ENCODE data around the gene ATP1A4. TPM values are rescaled to one million over a fixed set of nuclear protein-coding genes. Genes with fewer than 3 reads are reported as not detected.

ATP1A4 gene
- polyA plus RNA-seq, 1 donor from 2014 or later, result not detected

DNA sequence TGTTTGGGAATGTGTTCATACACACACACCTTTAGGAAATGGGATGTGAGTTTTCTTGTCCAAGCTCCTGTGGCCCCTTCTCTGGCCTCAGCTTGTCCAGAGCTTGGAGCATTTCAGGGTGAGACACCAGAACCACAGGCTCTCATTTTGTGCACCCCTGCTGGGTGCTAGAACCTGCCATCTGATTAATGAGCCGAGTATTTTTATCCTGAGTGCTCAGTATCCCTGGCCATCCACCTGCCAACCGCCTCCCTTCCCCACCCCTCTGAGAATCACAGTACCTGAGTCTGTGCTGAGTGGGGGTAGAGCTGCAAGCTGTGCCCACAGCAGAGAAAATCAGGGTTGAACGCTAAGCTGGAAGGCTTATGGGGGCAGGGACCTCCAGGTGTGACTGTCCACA, 40.4 kb downstream of the ATP1A4 start:
- H3K4me3 Mint-ChIP-seq, result no peak overlapping the region
- H3K27ac Mint-ChIP-seq, result no peak overlapping the region
- H3K4me1 Mint-ChIP-seq, result peaks cover 0 to 5% (median 2%) of the 10 kb centered on the region in 3 donors
- H3K27me3 Mint-ChIP-seq, result peaks cover 3% of the 10 kb centered on the region
- no peaks in the 10 kb centered on the region for H3K36me3 Mint-ChIP-seq
- no peaks in the 10 kb centered on the region for H3K9me3 Mint-ChIP-seq

DNA sequence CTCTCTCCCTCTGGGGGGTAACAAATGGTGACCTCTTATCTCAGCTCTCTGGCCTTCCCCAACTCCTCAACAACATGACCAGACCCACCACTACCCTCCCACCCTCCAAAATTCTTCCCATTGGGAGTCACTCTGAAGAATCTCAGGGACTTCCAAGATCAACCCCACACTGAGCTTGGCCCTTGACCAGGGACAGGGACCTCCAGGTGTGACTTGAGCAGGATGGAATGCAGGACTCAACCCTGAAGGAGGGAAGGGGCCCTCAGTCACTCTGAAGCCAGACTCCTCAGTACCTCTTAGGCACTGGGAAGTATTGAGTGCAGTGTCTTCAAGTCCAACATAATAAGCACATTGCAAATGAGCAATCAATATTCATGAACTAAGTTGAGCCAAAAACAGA, 40.8 kb downstream of the ATP1A4 start:
- Mint-ChIP-seq H3K27ac (peak overlapping the region in 1 of 3 donors; percentile 9), H3K4me1 (peaks cover 2 to 6% (median 5%) of the 10 kb centered on the region in 3 donors), H3K4me3 (no peak overlapping the region), H3K27me3 (peaks cover 1% of the 10 kb centered on the region), H3K36me3 (no peaks in the 10 kb centered on the region), H3K9me3 (no peaks in the 10 kb centered on the region)

DNA sequence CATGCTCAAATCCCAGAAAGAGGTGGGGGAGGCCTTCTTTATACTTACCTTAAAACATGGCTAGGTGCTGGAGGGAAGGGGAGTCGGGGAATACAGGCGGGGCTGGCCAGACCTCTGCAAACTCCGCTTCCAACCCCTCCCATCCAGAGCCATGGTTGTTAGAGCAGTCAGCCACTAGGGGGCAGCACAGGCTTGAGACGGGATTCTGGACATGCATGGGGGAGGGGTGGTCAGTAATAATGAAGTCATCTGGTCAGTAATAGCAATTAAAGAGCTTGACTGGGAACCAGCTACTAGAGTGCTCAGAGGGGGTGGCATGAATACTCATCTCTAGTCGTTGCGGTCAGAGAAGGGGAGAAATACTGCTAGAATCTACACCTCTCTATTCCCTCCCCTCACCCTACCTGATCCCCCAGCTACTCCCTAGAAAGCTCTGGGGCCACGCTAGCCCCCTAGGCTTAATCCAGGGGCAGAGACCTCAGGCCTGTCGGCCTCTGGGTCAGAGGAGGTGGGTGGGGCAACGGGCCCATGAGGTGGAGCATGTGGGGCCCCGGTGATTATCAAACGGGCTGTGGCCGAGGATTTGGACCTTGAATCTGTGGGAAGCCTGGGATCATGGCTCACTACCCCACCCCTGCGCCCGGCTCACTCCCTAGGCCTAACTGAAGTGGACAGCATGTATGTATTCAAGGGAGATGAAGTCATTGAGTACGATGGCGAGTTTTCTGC, 41.9 kb downstream of the ATP1A4 start:
- Mint-ChIP-seq H3K27ac (no peak overlapping the region), H3K36me3 (no peaks in the 10 kb centered on the region), H3K4me3 (no peak overlapping the region), H3K27me3 (peaks cover 1% of the 10 kb centered on the region), H3K4me1 (peaks cover 2 to 9% (median 5%) of the 10 kb centered on the region in 3 donors), H3K9me3 (no peaks in the 10 kb centered on the region)

DNA sequence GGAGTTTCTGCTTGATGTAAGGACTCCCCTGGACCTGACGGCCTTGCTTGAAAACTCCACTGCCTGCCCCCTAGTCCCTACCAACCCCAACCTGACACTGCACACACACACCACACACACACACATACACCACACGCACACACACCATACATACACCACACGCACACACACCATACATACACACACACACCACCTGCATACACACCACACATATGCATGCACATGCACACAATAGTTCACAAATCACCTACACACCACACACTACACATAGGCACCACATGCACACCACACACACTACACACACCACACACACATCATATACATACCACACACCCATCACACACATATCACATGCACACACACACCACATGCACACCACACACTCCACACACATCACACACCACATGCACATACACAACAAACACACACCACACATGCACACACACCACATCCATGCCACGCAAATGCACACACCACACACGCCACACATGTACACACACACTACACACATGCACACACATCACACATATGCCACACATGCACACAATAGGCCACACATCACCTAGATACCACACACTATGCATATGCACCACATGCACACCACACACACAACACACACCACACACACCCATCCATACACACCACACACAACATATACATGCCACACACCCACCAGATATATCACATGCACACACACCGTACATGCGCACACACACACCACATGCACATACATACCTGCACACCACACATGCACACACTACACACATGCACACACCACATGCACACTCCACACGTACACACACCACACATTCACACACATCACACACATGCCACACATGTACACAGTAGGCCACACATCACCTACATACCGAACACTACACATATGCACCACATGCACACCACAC, 42.7 kb downstream of the ATP1A4 start:
- peaks cover 2 to 9% (median 5%) of the 10 kb centered on the region in 3 donors for H3K4me1 Mint-ChIP-seq
- H3K9me3 Mint-ChIP-seq, result no peaks in the 10 kb centered on the region
- H3K27ac Mint-ChIP-seq, result no peak overlapping the region
- peaks cover 1% of the 10 kb centered on the region for H3K27me3 Mint-ChIP-seq
- no peaks in the 10 kb centered on the region for H3K36me3 Mint-ChIP-seq
- no peak overlapping the region for H3K4me3 Mint-ChIP-seq

DNA sequence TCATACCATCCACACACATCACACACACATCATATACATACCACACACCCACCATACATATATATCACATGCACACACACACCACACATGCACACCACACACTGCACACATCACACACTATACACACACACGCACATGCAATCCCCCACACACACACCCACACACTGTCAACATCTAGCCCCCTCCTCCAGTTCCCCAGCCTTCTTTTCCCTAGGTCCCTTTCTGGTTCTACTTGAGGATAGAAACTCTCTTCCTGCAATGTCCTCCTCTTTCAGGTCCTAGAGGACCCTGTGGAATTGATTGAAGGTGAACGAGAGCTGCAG, 43.3 kb downstream of the ATP1A4 start:
- H3K27ac Mint-ChIP-seq, result no peak overlapping the region
- peaks cover 1% of the 10 kb centered on the region for H3K27me3 Mint-ChIP-seq
- H3K4me3 Mint-ChIP-seq, result no peak overlapping the region
- H3K36me3 Mint-ChIP-seq, result no peaks in the 10 kb centered on the region
- H3K9me3 Mint-ChIP-seq, result no peaks in the 10 kb centered on the region
- peaks cover 2 to 11% (median 5%) of the 10 kb centered on the region in 3 donors for H3K4me1 Mint-ChIP-seq

DNA sequence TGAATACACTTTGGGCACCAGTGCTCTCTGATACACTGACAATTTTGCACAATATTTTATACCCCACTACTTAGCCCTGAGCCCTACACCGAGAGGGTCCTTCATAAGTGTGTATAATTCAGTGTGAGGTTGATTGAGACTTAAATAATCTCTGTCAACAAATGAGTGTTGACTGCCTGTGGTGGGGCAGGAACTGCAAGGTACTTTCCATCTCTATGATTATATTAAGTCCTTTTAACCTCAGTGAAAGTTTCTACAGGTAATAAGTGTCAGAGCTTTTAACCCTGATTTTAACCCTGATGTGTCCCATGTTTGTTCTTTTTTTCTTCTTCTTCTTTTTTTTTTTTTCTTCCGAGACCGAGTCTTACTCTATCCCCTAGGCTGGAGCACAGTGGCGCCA, 44.7 kb downstream of the ATP1A4 start:
- Mint-ChIP-seq H3K27me3 (peaks cover 1% of the 10 kb centered on the region), H3K36me3 (no peaks in the 10 kb centered on the region), H3K9me3 (no peaks in the 10 kb centered on the region), H3K4me3 (no peak overlapping the region), H3K4me1 (peaks cover 5 to 19% (median 13%) of the 10 kb centered on the region in 3 donors), H3K27ac (peak overlapping the region in 1 of 3 donors; percentile 8)

DNA sequence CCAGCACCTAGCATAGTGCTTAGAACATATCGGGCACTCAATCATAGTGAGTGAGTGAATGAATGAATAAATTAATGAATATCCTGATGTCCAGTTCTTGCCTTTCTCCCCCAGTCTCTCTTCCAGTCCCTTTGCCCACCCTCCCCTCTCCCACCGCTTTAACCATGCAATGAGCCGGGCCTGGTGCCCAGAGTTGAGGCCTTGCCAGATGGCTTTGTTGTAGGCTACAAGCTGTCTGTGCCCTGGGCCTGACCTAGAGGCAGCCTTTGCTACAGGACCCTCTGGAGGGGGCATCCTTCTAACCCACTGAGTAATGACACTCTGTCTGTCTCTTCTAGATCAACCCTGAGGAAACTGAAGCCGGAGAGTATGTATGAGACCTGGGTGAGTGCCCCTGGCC, 45.8 kb downstream of the ATP1A4 start:
- Mint-ChIP-seq H3K27ac (no peak overlapping the region), H3K9me3 (no peaks in the 10 kb centered on the region), H3K36me3 (no peaks in the 10 kb centered on the region), H3K4me3 (peak overlapping the region in 1 of 4 donors; percentile 53), H3K4me1 (peaks cover 6 to 25% (median 13%) of the 10 kb centered on the region in 3 donors), H3K27me3 (peaks cover 1% of the 10 kb centered on the region)

DNA sequence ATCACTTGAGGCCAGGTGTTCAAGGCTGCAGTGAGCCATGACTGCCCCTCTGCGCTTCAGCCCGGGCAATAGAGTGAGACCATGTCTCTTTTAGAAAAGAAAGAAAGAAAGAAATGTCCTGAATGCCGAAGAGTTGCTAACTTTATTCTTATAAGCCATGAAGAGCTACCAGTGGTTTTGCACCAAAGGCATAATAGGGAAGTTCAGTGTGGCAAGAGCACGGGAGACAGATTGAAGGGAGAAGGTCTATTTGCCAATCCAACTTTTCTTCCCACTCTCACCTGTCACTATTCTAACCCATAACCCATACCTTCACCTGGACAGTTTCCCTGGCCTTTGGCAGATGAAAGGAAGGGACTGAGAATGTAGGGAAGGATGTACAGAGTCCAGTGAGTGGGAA, 49.4 kb downstream of the ATP1A4 start:
- Mint-ChIP-seq H3K9me3 (no peaks in the 10 kb centered on the region), H3K27me3 (peaks cover 1% of the 10 kb centered on the region)

DNA sequence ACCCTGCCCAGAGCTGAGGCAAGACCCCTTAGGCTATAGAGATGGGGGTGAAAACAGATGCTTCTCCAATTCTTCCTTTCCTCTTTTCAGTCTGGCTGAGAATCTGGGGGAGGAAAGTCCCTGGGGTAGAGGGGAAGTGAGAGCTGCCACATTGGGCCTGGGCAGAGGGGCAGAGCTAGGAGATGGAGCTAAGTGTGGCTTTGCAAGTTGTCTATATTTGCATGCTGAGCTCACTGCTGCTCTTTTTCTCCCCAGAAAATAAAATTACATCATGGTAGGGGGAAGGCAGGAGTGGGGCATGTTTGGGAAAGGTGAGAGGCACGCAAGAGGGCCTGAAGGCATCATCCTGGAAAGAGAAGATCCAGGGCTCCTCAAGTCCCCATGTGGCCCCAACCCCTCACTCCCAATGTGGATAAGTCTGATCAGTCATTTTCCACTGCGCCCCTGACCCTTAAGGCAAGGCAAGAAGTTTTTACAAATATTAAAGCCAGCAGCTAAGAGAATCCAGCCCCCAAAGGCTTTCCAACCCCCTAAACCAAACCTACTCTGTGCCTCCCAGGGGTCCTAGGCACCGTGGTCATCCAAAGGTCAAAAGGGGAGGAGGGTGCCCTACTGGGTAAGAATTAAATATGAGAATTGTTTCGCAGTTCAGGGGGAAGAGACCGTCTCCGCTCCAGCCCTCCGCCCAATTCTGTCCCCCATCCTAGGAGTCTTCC, 53.3 kb downstream of the ATP1A4 start:
- peaks cover 5% of the 10 kb centered on the region for H3K36me3 Mint-ChIP-seq
- peak overlapping the region; percentile 90 to 95 (median 93) for H3K4me3 Mint-ChIP-seq
- H3K27me3 Mint-ChIP-seq, result no peaks in the 10 kb centered on the region
- H3K4me1 Mint-ChIP-seq, result peaks cover 39 to 61% (median 45%) of the 10 kb centered on the region in 3 donors
- peak overlapping the region; percentile 94 to 97 (median 96) for H3K27ac Mint-ChIP-seq
- H3K9me3 Mint-ChIP-seq, result no peaks in the 10 kb centered on the region

More for the DNA sequence above, 49.4 kb downstream of the ATP1A4 start:
- H3K4me1 Mint-ChIP-seq, result peaks cover 18 to 44% (median 31%) of the 10 kb centered on the region in 3 donors
- no peak overlapping the region for H3K4me3 Mint-ChIP-seq
- H3K27ac Mint-ChIP-seq, result peak overlapping the region in 2 of 3 donors; percentile 84 to 89
- no peaks in the 10 kb centered on the region for H3K36me3 Mint-ChIP-seq

DNA sequence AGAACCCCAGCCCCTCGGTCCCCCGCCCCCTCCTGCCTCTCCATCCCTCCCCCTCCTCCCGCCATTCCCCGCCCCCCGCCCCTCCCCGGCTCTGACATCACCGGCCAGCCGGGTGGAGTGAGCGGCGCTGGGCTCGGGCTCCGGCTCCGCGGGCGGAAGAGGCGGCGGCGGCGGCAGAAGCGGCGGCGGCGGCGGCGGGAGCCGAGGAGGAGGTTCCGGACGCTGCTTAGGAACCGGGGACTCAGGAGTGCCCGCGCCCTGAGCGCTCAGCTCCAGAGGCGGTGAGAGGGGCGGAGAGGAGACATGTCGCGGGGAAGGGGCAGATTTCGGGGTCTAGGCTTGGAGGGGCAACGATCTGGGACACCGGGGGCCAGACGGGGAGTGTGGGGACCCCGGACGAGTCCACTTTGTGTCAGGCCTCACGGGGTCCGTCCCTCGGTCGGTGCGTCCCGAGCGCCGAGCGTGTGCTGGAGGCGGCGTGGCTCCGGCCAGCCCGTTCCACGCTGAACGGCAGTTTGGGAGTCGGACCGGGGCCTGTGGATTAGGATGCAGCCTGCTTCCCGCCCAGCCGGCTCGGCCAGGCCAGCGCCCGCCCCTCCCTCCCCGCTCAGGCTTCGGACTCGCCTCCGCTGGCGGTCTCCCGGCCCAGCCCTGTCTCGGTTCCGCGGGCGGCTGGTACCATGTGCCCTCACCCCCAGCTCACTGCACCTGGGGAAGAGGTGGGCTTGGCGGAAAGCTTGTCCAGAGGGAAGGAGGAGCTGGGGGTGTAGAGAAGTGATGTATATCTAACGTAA, 54.0 kb downstream of the ATP1A4 start, which contains the start of gene PEA15:
Gene PEA15, plus strand, starts transcription at position 143 of the 794 bp plus-strand sequence. CDS start 6,161 bp downstream, outside the sequence.
- Mint-ChIP-seq H3K4me1 (peaks cover 39 to 63% (median 39%) of the 10 kb centered on the region in 3 donors), H3K27me3 (no peaks in the 10 kb centered on the region), H3K4me3 (peak within 1 kb of the TSS; percentile 90 to 98 (median 93)), H3K9me3 (no peaks in the 10 kb centered on the region), H3K27ac (peak within 1 kb of the TSS; percentile 94 to 97 (median 96)), H3K36me3 (peaks cover 5% of the 10 kb centered on the region)

DNA sequence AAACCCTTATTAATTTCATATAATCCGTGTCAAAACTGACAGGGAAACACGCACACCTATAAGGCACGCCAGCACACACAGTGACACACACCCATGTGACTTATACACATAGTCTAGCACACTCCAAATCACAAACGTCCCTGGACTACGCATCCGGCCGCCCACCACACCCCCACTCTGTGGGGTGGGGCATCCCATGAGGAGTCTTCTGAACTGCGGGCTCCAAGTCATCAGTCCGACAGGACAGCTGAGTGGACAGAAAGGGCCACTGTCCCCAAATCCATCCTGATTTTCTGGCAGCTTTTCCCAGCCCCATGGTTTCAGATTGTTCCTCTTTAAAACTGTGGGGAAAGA, 54.6 kb downstream of the ATP1A4 start:
- Mint-ChIP-seq H3K4me1 (peaks cover 36 to 60% (median 40%) of the 10 kb centered on the region in 3 donors), H3K27ac (peak overlapping the region; percentile 94 to 97 (median 94)), H3K36me3 (peaks cover 5% of the 10 kb centered on the region), H3K4me3 (peak overlapping the region; percentile 90 to 98 (median 93)), H3K9me3 (no peaks in the 10 kb centered on the region), H3K27me3 (no peaks in the 10 kb centered on the region)

DNA sequence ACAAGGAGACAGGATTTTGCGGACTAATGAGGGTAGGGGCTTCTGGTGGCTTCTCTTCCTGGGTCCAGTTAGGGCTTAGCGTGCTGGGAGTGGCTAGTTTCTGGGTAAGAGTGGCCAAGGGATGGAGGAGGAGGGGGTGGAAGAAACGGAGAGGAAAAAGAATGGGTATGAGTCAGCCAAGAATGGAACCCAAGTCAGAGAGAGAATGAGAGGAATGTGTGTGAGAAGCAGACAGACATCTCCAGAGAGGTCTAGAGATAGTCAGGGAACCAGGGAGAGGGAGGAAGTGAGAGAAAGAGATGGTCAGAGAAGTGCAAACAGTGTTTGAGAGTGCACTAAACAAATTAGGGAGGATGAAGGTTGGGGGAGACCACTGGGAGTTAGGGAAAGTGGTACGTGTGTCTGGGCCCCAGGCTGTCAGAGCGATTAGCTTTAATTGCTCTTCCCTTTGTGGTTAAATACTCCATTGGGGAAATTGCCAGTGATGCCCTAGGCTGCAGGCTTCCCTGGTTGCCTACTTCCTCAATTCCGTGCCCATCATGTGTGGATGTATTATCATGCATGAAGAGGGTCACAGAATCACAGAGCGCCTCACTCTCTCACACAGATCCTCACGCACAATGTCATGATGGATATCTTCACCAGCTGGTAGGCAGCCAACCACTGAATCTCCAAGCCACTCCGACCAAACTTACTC, 55.2 kb downstream of the ATP1A4 start:
- H3K4me3 Mint-ChIP-seq, result peak overlapping the region; percentile 90 to 98 (median 93)
- H3K9me3 Mint-ChIP-seq, result no peaks in the 10 kb centered on the region
- peaks cover 36 to 55% (median 39%) of the 10 kb centered on the region in 3 donors for H3K4me1 Mint-ChIP-seq
- H3K27me3 Mint-ChIP-seq, result no peaks in the 10 kb centered on the region
- H3K27ac Mint-ChIP-seq, result peak overlapping the region; percentile 94 to 97 (median 94)
- H3K36me3 Mint-ChIP-seq, result peaks cover 5% of the 10 kb centered on the region

DNA sequence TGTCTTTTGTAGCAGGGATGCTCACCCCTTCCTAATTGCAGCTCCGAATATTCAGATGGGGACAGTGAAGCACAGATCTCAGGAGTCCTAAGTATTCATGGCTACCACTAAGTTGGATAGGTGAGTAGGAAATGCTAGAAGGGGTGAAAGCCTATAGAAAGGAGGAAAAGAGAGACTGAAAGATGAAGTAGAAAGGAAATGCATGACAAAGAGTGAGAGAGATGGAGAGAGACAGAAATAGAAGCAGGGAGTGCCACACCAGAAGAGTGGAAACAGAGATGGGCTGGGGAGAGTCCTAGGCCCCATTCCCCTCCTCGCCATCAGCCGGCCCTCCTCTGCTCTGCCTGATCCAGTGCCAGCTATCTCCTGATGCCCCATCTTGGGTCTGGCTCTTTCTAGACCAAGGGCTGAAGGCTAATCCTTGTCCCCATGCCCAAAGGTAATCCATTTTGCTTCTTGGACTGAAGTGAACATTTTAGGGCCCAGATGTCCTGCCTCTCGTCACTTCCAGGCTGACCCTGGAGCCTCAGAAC, 55.8 kb downstream of the ATP1A4 start:
- peaks cover 36 to 53% (median 39%) of the 10 kb centered on the region in 3 donors for H3K4me1 Mint-ChIP-seq
- peaks cover 6% of the 10 kb centered on the region for H3K36me3 Mint-ChIP-seq
- H3K4me3 Mint-ChIP-seq, result peak overlapping the region; percentile 90 to 98 (median 93)
- H3K27me3 Mint-ChIP-seq, result no peaks in the 10 kb centered on the region
- peak overlapping the region; percentile 94 to 97 (median 94) for H3K27ac Mint-ChIP-seq
- H3K9me3 Mint-ChIP-seq, result no peaks in the 10 kb centered on the region
